Psoas muscle (tissue), 8 donors: ENCODE data around the gene MRPL21. TPM values are rescaled to one million over a fixed set of nuclear protein-coding genes. Genes with fewer than 3 reads are reported as not detected.

ENCODE experiments used
- ATAC-seq, 4 donors: fragments of 200-7000 bp; cut with Tn5 transposase; one replicate each; pipeline ENCODE4 v1.9.1; 2020; ENCODE audit warnings: moderate library complexity in 3 of 4, mild to moderate bottlenecking in 2 of 4
- DNase-seq, 2 donors: peaks; one replicate each; pipeline ENCODE4 v3.0.0-alpha.2; 2020
- H3K27ac ChIP-seq: fragments of 200-600 bp; one replicate; pipeline ENCODE4 v1.8.0; 2022
- H3K27me3 ChIP-seq, 3 donors: fragments of 200-600 bp in 1 of 3; one replicate each; pipeline versions ENCODE4 v1.6.1 to v1.8.0; 2013 to 2022; ENCODE audit warnings: low read length in 2 of 3, mild to moderate bottlenecking in 2 of 3, moderate library complexity in 1 of 3; ENCODE audit not compliant: insufficient read depth in 3 of 3
- H3K36me3 ChIP-seq, 2 donors: fragments of 200-600 bp in 1 of 2; one replicate each; pipeline versions ENCODE4 v1.6.1 to v1.8.0; 2013 to 2022; ENCODE audit warnings: low read depth in 1 of 2, mild to moderate bottlenecking in 1 of 2, moderate library complexity in 1 of 2; ENCODE audit not compliant: insufficient read depth in 1 of 2
- H3K4me1 ChIP-seq: fragments of 200-600 bp; one replicate; pipeline ENCODE4 v1.8.0; 2022
- H3K4me3 ChIP-seq: fragments of 200-600 bp; one replicate; pipeline ENCODE4 v1.8.0; 2022; ENCODE audit warnings: mild to moderate bottlenecking
- H3K9me3 ChIP-seq: fragments of 200-600 bp; one replicate; pipeline ENCODE4 v1.8.0; 2022
- CTCF ChIP-seq: fragments of 200-600 bp; IDR thresholded peaks from one replicate; pipeline ENCODE4 v1.8.0; 2022; ENCODE audit warnings: antibody characterized with exemption
- WGBS, 3 donors: extraction: QIAGEN DNeasy Blood & Tissue Kit; methylation state at CpG; one replicate each; pipeline versions ENCODE4 v1.1.6 to v1.1.7; 2013; 5-methylcytosine and 5-hydroxymethylcytosine counted together
- intact Hi-C, 2 donors: fragments of 100-400 bp; cut with DNase I; formaldehyde crosslinking; loops; one replicate each; pipeline versions ENCODE4 v1.11.0 to v1.14.2; 2022
- polyA plus RNA-seq, 3 donors: library from polyadenylated mRNA; stranded (reverse); fragments of 200-250 nt; gene quantifications; one replicate each; pipeline ENCODE4 v1.2.3, GENCODE V29; 2013
- total RNA-seq, 4 donors: library from RNA; stranded (reverse); fragmentation: NEBNext Ultra II Directional in 2 of 4; extraction: Animal tissue kit (Norgen Biotek cat#: 25700) in 2 of 4; gene quantifications; one replicate each; pipeline versions ENCODE4 v1.2.1 to v1.2.4, GENCODE V29; 2021 to 2023
- donor health status: healthy with polysubstance abuse.
- donor health status: DM: no; HTN: no; CAD: no; lungs with moderate emphysema.
- donor health status: Bipolar disorder and iron deficiency.
- donor health status: healthy.
- donor health status: DM: yes; HTN: yes; CAD: no.
- donor health status: DM: no; HTN: no; CAD: no.
- donor health status: DM: no; HTN: no; CAD: no.
- donor health status: DM: yes; HTN: yes; CAD: no.

Gene MRPL21
- total and polyA plus RNA-seq, 7 donors: 59.2 to 181 (median 104) TPM

- peaks cover 0 to 55% of the 10 kb centered on the region in 2 donors for H3K36me3 ChIP-seq
- DNase-seq: no peak
- peaks cover 26% of the 10 kb centered on the region for H3K4me1 ChIP-seq
- H3K4me3 ChIP-seq: no peak overlapping the region
- 81 to 83% (median 82%) methylated on average over 9 of the region's 9 CpGs for WGBS, 3 donors
- intact Hi-C loops: loop anchor here in 1 of 2 donors (5.0 to 10.0 kb wide), 2 partner anchors 144 to 186 kb away; partner anchors contain the start of gene TPCN2
- no peak for ATAC-seq
- no peak for TF ChIP-seq CTCF
- no peaks in the 10 kb centered on the region for H3K27me3 ChIP-seq
- H3K9me3 ChIP-seq: no peaks in the 10 kb centered on the region
- no peak overlapping the region for H3K27ac ChIP-seq
Measured at GRCh38 chr11:68900835-68901381, 2.7 kb downstream of the MRPL21 start.

- WGBS, 3 donors: 84 to 88% (median 85%) methylated on average over 9 of the region's 9 CpGs
- Histone ChIP-seq H3K4me1 (peaks cover 5% of the 10 kb centered on the region), H3K27ac (no peak overlapping the region), H3K9me3 (no peaks in the 10 kb centered on the region), H3K36me3 (peaks cover 2 to 89% of the 10 kb centered on the region in 2 donors), H3K27me3 (no peaks in the 10 kb centered on the region), H3K4me3 (no peak overlapping the region)
- no peak for ATAC-seq
- TF ChIP-seq CTCF: no peak
- no peak for DNase-seq
- intact Hi-C loops: no loop called here
Measured at GRCh38 chr11:68897441-68897840, 6.2 kb downstream of the MRPL21 start.

GRCh38 chr11:68896171-68896959 lies 7.3 kb downstream of the MRPL21 start:
- DNase-seq: no peak
- Histone ChIP-seq H3K4me1 (peaks cover 5% of the 10 kb centered on the region), H3K27me3 (no peaks in the 10 kb centered on the region), H3K27ac (no peak overlapping the region), H3K4me3 (no peak overlapping the region), H3K9me3 (no peaks in the 10 kb centered on the region), H3K36me3 (peaks cover 2 to 94% of the 10 kb centered on the region in 2 donors)
- TF ChIP-seq CTCF: no peak
- intact Hi-C loops: no loop called here
- 89 to 92% (median 91%) methylated on average over 23 of the region's 23 CpGs for WGBS, 3 donors
- ATAC-seq: no peak

- no peaks in the 10 kb centered on the region for H3K27me3 ChIP-seq
- 78 to 80% (median 78%) methylated on average over 5 of the region's 5 CpGs for WGBS, 3 donors
- no peak overlapping the region for H3K27ac ChIP-seq
- DNase-seq (no peak), ATAC-seq (no peak)
- peaks cover 14% of the 10 kb centered on the region for H3K4me1 ChIP-seq
- intact Hi-C loops: no loop called here
- peaks cover 2 to 69% of the 10 kb centered on the region in 2 donors for H3K36me3 ChIP-seq
- no peaks in the 10 kb centered on the region for H3K9me3 ChIP-seq
- H3K4me3 ChIP-seq: no peak overlapping the region
- TF ChIP-seq CTCF: no peak
Measured at GRCh38 chr11:68893282-68893681, 10.3 kb downstream of the MRPL21 start.
